SJCRH30 (cell line): ENCODE measurements around the gene SPTBN1. TPM values are rescaled to one million over a fixed set of nuclear protein-coding genes. Genes with fewer than 3 reads are reported as not detected.
"Not testable (repeated sequence)": the region's sequence is repeated elsewhere in the genome, so short reads cannot be mapped to it uniquely, and the experiment has no call there.

Source experiments
- DNase-seq, 2 experiments: peaks; one replicate each; pipeline ENCODE4 v3.0.0-alpha.2; 2015 to 2020
- H3K27ac ChIP-seq: fragments of 250-450 bp; sonication (Bioruptor Pico); 2 replicates; pipeline ENCODE4 v1.5.1; 2020; ENCODE audit warnings: mild to moderate bottlenecking, moderate library complexity
- H3K27me3 ChIP-seq: fragments of 250-450 bp; sonication (Bioruptor Pico); 2 replicates; pipeline ENCODE4 v1.5.1; 2020; ENCODE audit warnings: mild to moderate bottlenecking, moderate library complexity
- H3K36me3 ChIP-seq: fragments of 250-450 bp; sonication (Bioruptor Pico); 2 replicates; pipeline ENCODE4 v1.5.1; 2020; ENCODE audit warnings: mild to moderate bottlenecking, moderate library complexity
- H3K4me1 ChIP-seq: fragments of 250-450 bp; sonication (Bioruptor Pico); 2 replicates; pipeline ENCODE4 v1.5.1; 2020; ENCODE audit warnings: mild to moderate bottlenecking, moderate library complexity
- H3K4me3 ChIP-seq: fragments of 250-450 bp; sonication (Bioruptor Pico); 2 replicates; pipeline ENCODE4 v1.5.1; 2020; ENCODE audit warnings: mild to moderate bottlenecking, moderate library complexity
- H3K9me3 ChIP-seq: fragments of 250-450 bp; sonication (Bioruptor Pico); replicated peaks from 2 replicates; pipeline ENCODE4 v1.5.1; 2020; ENCODE audit warnings: mild to moderate bottlenecking, moderate library complexity
- total RNA-seq: library from RNA; depleted of rRNA; stranded (reverse); fragments of >200 nt; shearing (Covaris generic); gene quantifications from 2 replicates; pipeline ENCODE4 v1.2.3, GENCODE V29; 2014

Gene SPTBN1
- total RNA-seq, 1 experiment from 2014 or later: 260 TPM

- Histone ChIP-seq H3K36me3 (peaks cover 19% of the 10 kb centered on the region), H3K27ac (no peak overlapping the region), H3K27me3 (no peaks in the 10 kb centered on the region), H3K4me1 (0 out of 2 replicates have a peak, but pooled peaks cover 5% of the 10 kb centered on the region), H3K4me3 (no peak overlapping the region), H3K9me3 (no peaks in the 10 kb centered on the region)
- DNase-seq: no peak
Measured at GRCh38 chr2:54513363-54513715, 57.2 kb downstream of the SPTBN1 start.

DNA sequence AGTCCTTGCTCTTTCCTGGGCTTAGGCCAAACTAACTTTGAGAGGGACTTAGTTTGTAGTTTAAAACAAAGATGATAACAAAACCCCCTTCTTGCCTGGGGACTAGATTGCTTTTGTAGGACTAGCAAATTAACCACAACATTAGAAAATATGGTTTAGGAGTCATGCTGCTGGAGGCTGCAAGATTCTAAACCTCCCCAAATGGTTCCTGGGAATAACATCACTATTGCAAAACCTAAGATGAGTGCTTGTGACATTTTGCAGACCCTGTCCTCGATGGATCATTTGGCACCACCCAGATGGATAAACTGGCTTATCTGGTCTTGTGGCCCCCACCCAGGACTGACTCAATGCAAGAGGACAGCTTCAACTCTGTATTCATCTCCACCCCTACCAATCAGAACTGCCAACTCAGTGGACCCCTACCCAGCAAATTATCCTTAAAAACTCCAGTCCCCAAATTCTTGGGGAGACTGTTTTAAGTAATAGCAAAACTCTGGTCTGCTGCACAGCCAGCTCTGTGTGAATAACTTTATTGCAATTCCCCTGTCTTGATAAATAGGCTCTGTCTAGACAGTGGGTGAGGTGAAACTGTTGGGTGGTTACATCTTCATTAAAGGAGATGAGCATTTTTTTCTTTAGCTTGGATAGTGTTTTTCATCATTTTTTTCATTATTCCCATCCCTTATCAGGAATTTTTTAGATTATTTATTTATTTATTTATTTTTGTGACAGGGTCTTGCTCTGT lies 58.9 kb downstream of the SPTBN1 start:
- Histone ChIP-seq H3K4me3 (no peak overlapping the region), H3K36me3 (peaks cover 19% of the 10 kb centered on the region), H3K9me3 (no peaks in the 10 kb centered on the region), H3K4me1 (peaks cover 11% of the 10 kb centered on the region; the same call in 1 of the 2 replicates), H3K27ac (no peak overlapping the region), H3K27me3 (no peaks in the 10 kb centered on the region)
- DNase-seq: no peak

- no peak for DNase-seq
- Histone ChIP-seq H3K27ac (no peak overlapping the region), H3K4me1 (peaks cover 14% of the 10 kb centered on the region; the same call in 1 of the 2 replicates), H3K9me3 (no peaks in the 10 kb centered on the region), H3K27me3 (no peaks in the 10 kb centered on the region), H3K4me3 (no peak overlapping the region), H3K36me3 (peaks cover 19% of the 10 kb centered on the region)
Measured at GRCh38 chr2:54516842-54517241, 60.7 kb downstream of the SPTBN1 start.

GRCh38 chr2:54518016-54518415 lies 61.9 kb downstream of the SPTBN1 start:
- not testable (repeated sequence) for H3K9me3 ChIP-seq, DNase-seq, H3K4me3 ChIP-seq, H3K27ac ChIP-seq, H3K27me3 ChIP-seq
- H3K4me1 ChIP-seq: peaks cover 14% of the 10 kb centered on the region; the same call in 1 of the 2 replicates
- peaks cover 15% of the 10 kb centered on the region for H3K36me3 ChIP-seq

DNA sequence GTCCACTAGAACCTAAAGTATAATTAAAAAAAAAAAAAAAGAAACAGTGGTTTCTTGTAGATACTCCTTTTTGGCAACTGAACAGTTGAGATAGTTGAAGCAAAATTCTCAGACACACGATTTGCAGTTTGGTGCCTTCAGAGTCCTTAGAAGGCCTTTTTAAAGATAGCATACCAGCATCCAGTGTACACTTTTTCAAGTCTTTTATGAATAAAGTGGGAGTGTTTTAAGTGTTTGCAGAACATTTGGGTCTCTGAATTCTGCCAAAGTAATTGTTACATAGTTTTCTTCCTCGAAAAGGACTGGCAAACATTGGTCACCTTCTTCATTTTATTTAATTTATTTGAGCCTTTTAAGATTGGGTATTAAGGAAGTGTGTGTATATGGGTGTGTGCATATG lies 62.3 kb downstream of the SPTBN1 start:
- Histone ChIP-seq H3K27me3 (no peaks in the 10 kb centered on the region), H3K36me3 (peaks cover 13% of the 10 kb centered on the region), H3K4me1 (peaks cover 14% of the 10 kb centered on the region; the same call in 1 of the 2 replicates), H3K4me3 (no peak overlapping the region), H3K27ac (no peak overlapping the region), H3K9me3 (no peaks in the 10 kb centered on the region)
- DNase-seq: no peak

DNA sequence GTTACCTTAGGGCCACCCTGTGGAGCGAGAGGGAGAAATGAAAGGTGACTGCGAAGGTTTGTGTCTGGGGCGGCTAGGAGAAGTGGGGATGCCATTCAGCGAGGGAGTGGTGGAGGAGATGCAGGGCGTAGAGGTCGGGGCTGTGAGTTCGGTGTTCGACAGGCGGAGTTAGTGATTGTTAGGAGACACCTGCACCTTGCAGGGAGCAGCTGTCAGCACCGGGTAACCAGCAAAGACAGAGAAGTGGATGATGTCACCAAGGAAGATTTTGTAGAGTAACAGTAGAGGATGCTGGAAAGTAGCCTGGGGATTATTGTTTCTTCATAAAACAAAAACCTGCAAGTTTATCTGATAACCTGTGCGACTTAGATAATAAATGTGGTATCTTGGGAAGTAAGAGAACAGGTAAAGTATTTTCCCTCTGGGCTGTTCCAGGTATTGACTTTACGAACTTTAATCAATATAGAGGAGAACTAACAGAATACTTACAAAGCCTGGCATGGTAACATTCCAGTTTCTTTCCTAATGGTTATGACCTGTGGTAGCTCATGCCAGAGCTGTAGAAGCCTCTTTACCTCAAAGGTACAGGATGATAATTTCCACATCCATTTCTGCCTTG lies 63.8 kb downstream of the SPTBN1 start:
- H3K9me3 ChIP-seq: no peaks in the 10 kb centered on the region
- peaks cover 4% of the 10 kb centered on the region; the same call in 1 of the 2 replicates for H3K36me3 ChIP-seq
- H3K4me3 ChIP-seq: no peak overlapping the region
- no peak overlapping the region for H3K27ac ChIP-seq
- DNase-seq: peak in 1 of 2 experiments; percentile 37
- H3K27me3 ChIP-seq: no peaks in the 10 kb centered on the region
- peaks cover 21% of the 10 kb centered on the region for H3K4me1 ChIP-seq

GRCh38 chr2:54520687-54521086 lies 64.6 kb downstream of the SPTBN1 start:
- no peak for DNase-seq
- Histone ChIP-seq H3K27ac (no peak overlapping the region), H3K27me3 (no peaks in the 10 kb centered on the region), H3K4me1 (peaks cover 21% of the 10 kb centered on the region), H3K36me3 (peaks cover 2% of the 10 kb centered on the region), H3K9me3 (no peaks in the 10 kb centered on the region), H3K4me3 (no peak overlapping the region)

DNA sequence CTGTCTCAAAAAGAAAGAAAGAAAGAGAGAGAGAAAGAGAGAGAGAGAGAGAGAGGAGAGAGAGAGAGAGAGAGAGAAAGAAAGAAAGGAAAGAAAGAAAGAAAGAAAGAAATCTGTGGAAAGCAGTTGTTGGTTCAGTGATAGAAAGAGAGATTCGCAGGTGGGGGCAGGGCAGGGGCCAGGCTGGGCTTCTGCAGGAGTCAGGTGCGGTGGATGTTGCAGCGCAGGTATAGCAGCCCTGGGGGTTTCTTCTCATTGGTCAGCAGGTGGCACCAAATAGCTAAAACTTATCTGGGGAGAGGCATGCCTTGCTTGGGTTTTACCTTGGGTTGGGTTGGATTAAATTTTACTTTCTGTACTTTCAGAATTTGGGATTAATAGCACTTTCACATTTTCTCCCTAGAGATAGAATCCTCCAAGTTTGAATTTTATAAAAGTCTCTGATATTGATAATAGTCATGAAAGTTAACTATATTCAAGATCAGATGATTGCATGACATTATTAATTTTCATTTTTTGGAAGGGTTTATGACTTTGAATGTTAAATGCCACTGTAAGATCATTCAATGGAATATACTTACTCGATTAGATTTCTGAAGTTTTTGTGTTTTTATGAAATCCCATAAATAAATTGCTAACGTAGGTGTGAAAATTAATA lies 66.6 kb downstream of the SPTBN1 start:
- H3K27me3 ChIP-seq: no peaks in the 10 kb centered on the region
- H3K9me3 ChIP-seq: no peaks in the 10 kb centered on the region
- H3K36me3 ChIP-seq: peaks cover 23% of the 10 kb centered on the region
- no peak overlapping the region for H3K4me3 ChIP-seq
- no peak overlapping the region for H3K27ac ChIP-seq
- DNase-seq: peak in 1 of 2 experiments; percentile 69
- H3K4me1 ChIP-seq: peaks cover 17% of the 10 kb centered on the region

DNA sequence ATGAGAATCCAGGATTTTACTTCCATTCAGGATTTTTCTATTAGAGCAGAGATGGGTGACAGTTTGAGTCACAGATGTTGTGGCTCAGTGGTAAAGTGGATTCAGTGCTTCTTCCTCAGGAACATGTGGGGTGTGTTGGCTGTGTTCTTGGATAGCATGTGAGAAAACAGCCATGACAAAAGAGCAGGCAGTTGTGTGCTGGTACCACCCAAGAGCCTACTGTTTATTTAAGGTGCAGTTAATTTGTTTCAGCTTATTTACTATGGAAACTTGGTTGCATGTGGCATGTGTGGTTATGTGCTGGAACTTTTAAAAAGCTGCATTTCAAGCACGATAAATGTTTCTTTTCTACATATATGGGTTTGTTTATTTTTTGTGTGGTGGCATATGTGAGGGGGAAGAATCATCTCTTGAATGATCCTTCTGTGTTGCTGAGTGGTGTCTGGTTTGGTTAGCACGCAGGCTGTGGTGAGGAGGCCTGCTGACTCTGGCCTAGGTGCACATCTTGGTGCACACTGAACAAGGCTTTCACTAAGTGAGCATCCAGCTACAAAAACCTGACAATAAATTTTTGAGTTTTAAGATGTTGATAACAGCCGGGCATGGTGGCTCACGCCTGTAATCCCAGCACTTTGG lies 67.3 kb downstream of the SPTBN1 start:
- DNase-seq: peak in 1 of 2 experiments; percentile 34
- Histone ChIP-seq H3K4me1 (peaks cover 17% of the 10 kb centered on the region), H3K9me3 (no peaks in the 10 kb centered on the region), H3K27me3 (no peaks in the 10 kb centered on the region), H3K27ac (no peak overlapping the region), H3K36me3 (peaks cover 30% of the 10 kb centered on the region), H3K4me3 (no peak overlapping the region)

DNA sequence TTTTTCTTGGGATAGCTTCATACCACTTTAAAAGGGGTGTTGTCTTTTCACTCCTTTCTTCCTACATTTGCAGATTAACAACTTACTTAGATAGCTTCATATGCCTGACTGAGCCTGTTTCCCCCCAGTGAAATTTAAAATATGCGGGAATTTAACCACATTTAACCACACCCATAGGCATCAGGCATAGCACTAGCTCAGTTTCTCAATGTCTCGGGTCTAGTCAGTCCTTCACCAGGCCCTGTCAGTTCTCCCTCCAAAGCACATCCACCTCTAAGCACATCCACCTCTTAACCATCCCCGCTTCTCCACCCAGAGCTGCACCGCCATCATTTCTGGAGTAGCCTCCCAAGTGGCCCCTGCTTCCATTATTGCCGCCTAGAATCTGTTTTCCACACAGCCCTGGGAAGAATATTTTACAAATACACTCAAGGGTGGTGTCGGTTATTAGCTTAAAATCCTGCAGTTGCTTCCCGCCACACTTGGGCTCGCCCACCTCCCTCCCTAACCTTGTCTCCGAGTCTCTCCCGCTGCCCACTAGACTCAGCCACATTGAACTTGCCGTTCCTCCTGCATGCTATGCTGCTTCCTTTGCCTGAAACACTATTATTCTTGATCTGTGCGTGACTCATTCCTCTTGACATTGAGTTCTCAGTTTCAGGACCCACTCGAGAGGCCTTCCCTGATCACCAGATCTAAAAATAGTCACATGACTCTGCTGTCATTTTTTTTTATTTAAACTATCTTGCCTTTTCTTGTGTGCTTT lies 68.3 kb downstream of the SPTBN1 start:
- DNase-seq: peak in 1 of 2 experiments; percentile 42
- Histone ChIP-seq H3K4me1 (peaks cover 16% of the 10 kb centered on the region), H3K27me3 (no peaks in the 10 kb centered on the region), H3K4me3 (no peak overlapping the region), H3K36me3 (peaks cover 39% of the 10 kb centered on the region), H3K9me3 (no peaks in the 10 kb centered on the region), H3K27ac (no peak overlapping the region; the same call in 1 of the 2 replicates)

GRCh38 chr2:54525321-54525720 lies 69.2 kb downstream of the SPTBN1 start:
- H3K4me1 ChIP-seq: peaks cover 7% of the 10 kb centered on the region
- DNase-seq: no peak
- H3K27ac ChIP-seq: no peak overlapping the region
- H3K4me3 ChIP-seq: no peak overlapping the region
- peaks cover 42% of the 10 kb centered on the region for H3K36me3 ChIP-seq
- no peaks in the 10 kb centered on the region for H3K9me3 ChIP-seq
- no peaks in the 10 kb centered on the region for H3K27me3 ChIP-seq

- Histone ChIP-seq H3K4me1 (peaks cover 7% of the 10 kb centered on the region), H3K36me3 (peaks cover 52% of the 10 kb centered on the region), H3K4me3 (no peak overlapping the region), H3K9me3 (no peaks in the 10 kb centered on the region), H3K27me3 (no peaks in the 10 kb centered on the region), H3K27ac (no peak overlapping the region)
- no peak for DNase-seq
Measured at GRCh38 chr2:54526226-54526879, 70.2 kb downstream of the SPTBN1 start.

GRCh38 chr2:54528311-54528955 lies 72.3 kb downstream of the SPTBN1 start:
- Histone ChIP-seq H3K4me3 (no peak overlapping the region), H3K4me1 (peaks cover 7% of the 10 kb centered on the region), H3K27me3 (no peaks in the 10 kb centered on the region), H3K27ac (no peak overlapping the region), H3K9me3 (no peaks in the 10 kb centered on the region), H3K36me3 (peaks cover 65% of the 10 kb centered on the region)
- DNase-seq: no peak
